Endometrial microvascular endothelial cells (primary cell): ENCODE data around the gene COL26A1. TPM values are rescaled to one million over a fixed set of nuclear protein-coding genes. Genes with fewer than 3 reads are reported as not detected.
"Not testable (repeated sequence)": the region's sequence is repeated elsewhere in the genome, so short reads cannot be mapped to it uniquely, and the experiment has no call there.

ENCODE experiments used
- in situ Hi-C: cut with HindIII; loops from 2 replicates; pipeline ENCODE4 v1.10.0; 2017; ENCODE audit warnings: low sequenced_read_pairs, low pct_unique_long_range_greater_than_20kb; ENCODE audit errors: inconsistent ontology term
- total RNA-seq: library from RNA; depleted of rRNA; stranded (reverse); fragments of >200 nt; gene quantifications from one replicate; pipeline ENCODE4 v1.2.3, GENCODE V29; 2015; ENCODE audit errors: inconsistent ontology term

COL26A1 gene
- total RNA-seq, 1 donor from 2014 or later, result not detected

DNA sequence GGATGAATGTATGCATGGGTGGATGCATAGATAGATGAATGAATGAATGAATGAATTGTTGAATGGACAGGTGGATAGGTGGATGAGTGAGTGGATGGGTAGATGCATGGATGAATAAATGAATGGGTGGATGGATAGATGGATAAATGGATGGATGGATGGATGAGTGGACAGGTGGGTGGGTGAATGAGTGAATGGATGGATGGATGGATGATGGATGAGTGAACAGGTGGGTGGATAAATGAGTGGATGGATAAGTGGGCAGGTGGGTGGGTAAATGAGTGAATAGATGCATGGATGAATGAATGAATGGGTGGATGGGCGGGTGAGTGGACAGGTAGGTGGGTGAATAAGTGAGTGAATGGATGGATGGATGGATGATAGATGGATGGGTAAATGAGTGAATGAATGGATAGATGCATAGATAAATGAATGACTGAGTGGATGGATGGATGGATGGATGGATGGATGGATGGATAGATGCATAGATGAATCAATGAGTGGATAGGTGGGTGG lies 193.8 kb downstream of the COL26A1 start:
- in situ Hi-C loops, result no loop called here

DNA sequence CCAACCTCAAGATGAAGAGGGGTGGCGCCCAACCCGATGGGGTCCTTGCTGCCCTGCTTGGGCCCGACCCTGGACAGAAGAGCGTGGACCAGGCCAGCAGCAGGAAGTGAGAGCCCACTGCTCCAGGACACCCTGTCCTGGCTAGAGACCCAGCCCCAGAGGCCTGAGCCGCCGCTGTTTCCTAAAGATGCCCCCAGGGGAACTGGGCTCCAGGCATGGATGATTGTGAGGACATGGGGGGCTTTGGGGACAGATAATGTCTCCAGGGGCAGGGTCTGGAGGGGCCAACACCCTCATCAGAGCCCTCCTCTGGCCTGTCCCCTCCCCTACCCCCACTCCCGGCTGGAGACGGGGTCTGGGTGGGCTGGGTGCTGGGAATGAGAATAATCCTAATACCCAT lies 194.7 kb downstream of the COL26A1 start:
- in situ Hi-C loops, result no loop called here

DNA sequence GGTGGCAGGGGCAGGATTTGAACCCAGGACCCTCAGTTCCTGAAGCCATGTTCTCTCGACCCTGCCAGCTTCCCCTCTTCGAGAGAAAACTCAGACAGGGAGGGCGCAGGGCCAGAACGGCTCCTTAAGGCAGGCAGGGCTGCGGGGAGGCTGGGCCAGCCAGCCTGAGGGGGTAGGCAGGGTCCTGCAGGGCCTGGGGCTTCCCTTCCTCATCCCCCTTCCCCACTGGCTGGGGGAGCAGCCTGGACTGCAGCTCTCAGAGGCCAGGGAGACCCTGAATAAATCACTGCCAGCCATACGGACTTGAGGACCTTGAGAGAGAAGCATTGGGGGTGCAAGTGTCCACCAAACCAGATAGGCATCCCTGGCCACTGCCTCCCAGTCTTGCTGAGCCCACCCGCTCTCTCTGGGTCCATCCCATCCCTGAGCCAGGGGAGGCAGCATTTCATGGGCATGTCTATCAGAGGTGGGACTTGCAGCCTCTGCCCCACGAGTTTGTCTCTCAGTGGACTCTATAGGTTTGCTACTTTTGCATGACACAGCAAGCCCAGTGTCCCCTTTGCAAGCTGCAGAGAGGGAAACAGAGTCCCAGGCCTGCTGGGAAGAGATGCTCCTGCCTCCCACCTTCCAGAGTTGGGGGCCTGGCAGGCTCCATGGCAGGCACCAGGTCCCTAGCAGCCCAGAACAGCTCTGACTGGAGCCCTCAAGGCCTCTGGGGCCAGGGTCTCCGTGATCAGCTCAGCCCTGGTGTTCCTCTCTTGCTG lies 195.5 kb downstream of the COL26A1 start:
- in situ Hi-C loops, result no loop called here

DNA sequence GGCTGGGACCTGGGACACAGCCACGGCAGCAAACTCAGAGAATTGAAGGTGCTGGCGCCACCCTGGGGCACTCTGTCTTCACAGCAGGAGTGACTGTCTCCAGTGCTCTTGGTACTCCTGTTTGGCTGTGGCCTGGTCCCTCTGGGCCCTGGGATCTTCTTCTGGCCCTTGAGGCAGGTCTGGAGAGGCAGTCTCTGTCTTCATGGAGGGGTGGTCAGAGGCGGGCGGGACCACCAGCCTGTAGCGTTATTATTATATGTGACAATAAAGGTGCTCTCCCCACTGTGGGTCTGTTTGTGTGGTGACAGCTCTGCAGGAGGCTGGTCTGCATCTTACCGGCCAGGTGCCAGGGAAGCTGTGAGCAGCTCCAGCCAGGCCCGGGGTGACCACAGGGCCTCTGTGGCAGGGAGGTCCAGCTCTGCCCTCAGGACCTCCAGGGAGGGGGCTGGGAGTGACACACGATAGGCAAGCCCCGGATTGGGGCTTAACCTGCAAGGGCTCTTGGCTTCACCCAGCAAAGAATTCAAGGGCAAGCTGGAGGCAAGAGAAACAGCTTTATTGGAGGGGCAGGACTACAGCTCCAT lies 196.2 kb downstream of the COL26A1 start:
- in situ Hi-C loops, result no loop called here

DNA sequence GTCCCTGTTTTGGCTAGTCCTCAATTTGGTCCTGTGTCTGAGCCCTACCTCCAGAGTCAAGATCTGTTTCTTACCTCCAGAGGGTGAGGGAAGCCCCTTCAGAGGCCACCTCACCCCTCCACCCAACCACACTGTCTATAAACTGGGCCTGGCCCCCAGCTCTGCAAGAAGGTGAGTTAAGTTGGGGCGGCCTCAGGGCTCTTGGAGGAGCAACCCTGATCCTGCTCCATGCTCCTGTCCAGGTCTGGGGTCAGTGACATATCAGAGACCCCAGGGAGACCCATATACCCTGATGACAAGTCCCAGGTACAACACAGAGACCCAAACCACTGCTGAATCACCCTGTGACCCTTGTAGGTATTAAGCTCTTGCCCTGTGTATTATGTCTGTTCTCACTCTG lies 196.9 kb downstream of the COL26A1 start:
- in situ Hi-C loops, result no loop called here

DNA sequence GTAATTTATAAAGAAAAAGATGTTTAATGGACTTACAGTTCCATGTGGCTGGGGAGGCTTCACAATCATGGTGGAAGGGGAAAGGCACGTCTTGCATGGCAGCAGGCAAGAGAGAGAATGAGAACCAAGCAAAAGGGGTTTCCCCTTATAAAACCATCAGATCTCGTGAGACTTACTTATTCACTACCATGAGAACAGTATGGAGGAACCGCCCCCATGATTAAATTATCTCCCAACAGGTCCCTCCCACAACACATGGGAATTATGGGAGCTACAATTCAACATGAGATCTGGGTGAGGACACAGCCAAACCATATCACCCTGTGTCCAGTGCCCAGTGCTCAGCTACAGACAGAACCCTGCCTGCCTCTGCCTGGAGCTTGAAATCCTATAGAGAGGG lies 197.3 kb downstream of the COL26A1 start:
- in situ Hi-C loops, result not testable (repeated sequence)

DNA sequence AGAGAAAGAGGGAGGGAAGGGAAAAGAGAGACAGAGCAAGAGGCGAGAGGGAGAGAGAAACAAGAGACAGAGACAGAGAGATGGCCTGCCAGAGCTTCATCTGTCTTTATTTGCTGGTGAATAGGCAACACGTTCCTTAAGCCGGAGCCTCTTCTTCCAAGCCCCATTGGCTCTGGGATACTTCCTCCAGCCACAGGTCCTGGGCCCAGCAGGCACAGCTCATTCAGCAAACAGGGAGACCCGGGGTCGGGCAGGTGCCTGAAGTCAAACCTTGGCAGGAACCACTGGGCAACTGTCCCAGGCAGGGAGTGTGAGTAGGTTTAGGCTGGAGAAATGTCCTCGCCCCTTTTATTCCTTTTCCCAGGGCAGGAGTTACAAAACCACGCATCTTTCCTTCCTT lies 198.2 kb downstream of the COL26A1 start:
- in situ Hi-C loops, result no loop called here

DNA sequence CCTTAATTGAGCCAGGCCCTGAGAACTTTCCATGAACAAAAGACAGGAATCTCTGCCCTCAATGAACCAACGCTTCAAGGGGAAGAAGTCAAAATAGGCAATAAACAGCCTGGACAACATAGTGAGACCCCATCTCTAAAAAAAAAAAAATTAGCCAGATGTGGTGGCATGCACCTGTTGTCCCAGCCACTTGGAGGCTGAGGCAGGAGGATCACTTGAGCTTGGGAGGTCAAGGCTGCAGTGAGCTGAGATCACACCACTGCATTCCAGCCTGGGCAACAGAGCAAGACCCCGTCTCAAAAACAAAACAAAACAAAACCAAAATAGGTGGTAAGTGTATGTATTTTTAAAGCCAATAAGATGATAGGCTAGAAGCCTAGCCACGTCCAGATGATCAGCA lies 198.6 kb downstream of the COL26A1 start:
- in situ Hi-C loops, result not testable (repeated sequence)

DNA sequence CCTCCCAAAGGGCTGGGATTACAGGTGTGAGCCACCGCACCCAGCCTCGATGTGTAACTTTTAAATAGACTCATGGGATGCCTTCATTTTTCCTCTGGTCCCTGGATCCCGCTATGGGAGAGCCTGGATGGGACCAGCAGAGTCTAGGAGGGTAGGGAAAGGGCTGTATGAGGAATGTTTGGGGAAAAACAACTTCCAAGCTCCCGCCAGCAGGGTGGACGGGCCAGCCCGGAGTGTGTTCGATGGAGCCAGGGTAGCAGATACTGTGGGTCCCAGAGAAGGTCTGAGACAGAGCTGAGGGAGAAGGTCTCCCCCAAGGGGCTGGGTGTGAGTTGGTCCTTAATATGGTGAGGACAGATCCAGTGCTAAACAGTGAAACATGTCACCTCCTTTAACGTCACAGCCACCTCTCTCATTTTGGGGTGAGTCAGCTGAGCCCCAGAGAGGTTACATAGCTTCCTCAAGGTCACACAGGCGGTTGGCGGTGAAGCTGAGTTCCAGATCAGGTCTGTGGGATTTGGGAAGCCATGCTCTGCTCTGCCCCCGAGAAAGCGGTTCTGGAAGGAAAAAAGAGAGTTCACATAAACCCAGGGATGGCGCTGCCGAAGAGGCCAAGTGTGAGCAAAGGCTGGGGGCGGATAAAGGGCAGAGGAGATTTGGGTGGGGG lies 200.0 kb downstream of the COL26A1 start:
- in situ Hi-C loops, result no loop called here

DNA sequence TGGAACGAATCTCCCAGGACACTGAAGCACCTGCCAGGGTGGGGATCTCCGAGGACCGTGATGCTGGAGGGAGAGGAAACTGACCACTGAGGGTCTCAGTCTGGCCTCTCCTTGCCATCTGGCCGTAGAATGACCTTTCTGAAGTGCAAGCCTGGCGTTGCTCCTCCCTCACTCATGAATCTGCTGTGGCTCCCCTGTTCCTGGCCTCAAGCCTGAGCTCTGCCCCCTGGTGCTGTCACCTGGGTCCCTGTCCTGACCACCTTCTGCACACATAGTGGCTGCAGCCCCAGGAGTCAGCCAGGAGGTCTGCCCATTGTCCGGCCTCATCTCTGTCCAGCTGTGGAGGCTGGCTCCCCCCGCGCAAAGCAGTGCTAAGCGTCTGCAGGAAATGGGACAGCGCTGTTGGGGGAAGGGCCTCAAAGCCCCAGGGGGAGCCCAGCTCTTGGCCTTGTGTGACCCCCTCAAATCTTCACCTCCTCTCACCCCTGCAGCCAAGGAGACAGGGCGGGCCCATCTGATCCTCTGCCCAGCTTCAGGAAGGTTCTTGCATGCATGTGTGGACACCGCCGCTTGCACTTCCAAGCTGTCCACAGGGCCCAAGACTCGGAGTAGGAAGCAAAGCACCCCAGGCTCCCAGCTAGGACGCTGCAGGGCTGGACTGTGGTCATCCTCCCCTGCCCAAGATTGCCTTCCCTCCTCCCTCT lies 200.7 kb downstream of the COL26A1 start:
- in situ Hi-C loops, result no loop called here

DNA sequence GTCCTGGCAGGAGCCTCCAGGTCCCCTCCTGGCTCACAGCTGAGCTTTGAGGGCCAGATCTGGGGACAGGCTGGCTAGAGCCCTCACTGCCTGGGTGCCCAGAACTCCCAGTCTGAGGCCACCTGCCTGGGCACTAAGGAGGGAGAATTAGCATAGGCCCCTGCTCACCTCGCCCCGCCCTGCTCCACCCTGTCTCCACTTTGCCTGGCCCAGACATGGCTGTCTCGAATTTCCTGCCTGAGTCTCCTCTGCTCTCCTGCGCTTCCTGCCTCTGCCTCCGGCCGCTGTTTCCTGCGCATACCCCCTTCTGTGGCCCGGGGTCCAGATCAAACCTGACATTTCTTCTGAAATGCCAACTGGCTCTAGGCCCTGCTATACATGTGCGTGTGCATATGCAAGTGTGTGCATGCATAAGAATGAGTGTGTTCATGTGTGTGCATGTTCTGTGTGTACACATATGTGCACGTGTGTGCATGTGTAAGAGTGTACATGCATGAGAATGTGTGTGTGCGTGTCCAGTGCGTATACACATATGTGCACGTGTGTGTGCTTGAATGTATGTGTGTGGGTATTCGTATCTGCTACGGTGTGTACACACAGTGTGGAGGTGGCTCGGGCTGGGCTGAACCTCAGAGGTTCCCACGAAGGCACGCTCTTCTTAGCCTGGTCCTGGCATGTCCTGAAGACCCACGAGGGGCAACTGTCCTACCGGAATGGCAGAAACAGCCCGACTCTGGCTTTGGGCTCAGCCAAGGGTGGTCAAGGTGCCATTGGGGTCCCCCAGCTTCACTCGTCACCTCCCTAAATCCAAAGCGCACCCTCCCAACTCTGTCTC lies 201.5 kb downstream of the COL26A1 start:
- in situ Hi-C loops, result no loop called here

DNA sequence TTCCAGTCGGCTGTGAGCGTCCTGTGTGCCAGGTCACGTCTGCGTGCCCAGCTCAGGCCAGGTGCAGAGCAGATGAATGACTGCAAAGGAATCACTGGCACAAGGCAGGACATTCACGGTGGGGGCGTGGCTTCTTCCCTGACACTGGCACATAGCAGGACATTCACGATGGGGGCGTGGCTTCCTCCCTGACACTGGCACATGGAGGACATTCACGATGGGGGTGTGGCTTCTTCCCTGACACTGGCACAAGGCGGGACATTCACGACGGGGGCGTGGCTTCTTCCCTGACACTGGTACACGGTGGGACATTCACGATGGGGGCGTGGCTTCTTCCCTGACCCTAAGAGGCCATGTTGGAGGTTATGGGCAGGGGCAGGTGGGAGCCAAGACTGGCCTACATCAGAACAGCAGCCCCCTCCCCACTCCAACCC lies 202.1 kb downstream of the COL26A1 start:
- in situ Hi-C loops, result no loop called here

DNA sequence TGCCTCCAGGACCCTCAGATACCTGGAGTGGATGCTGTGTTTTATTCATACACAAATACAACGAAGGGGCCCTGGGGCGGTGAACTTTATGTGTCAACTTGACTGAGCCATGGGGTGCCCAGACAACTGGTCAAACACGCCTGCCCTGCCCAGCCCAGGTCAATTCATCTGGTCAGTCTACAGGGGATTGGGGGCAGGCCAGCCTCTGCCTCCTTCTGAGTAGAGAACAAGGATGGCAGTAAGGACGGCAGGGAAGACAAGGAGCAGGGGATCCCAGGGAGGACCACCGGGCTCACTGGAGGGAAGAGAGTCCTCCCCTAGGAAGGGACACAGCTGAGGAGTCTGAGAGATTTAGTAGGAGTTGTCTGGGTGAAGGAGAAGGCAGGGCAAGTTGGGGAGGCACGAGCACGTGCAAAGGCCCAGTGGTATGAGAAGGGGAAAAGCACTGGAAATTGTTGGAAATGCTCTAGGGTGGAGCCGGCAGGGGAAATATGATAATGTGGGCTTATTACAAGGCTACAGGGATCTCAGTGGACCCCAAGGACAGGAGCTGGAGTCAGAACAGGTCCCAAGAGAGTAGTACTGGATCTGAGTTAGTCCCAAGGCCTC lies 203.0 kb downstream of the COL26A1 start:
- in situ Hi-C loops, result no loop called here

DNA sequence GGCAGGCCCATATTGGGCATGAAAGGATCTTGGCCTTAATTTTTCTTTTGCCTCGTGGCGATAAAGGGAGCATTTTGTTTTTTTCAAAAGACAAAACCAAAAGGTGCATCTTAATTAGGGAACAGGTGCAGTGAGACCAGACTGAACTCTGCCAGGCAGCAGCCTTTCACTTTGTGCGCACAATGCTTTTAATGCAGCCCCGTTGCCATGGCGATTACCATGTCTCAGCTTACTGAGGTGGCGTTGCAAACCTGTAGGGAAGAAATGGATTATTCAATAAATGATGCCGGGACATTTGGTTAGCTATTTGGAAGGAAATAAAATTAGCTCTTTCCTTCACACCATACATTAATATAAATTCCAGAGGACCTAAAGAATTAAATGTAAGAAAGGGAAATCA lies 204.6 kb downstream of the COL26A1 start:
- in situ Hi-C loops, result no loop called here

DNA sequence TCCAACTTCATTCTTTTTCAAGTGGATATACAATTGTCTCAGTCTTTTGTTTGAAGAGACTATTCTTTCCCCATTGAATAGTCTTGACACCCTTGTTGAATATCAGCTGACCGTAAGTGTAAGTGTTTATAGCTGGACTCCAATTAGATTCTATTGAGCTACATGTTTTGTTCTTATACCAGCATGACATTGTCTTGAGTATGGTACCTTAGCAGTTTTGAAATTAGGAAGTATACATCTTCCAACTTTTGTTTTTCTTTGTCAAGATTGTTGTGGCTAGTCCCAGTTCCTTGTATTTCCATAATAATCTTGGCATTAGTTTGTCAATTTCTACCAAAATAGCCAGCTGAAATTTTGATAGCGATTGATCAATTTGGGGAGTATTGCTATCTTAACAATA lies 209.5 kb downstream of the COL26A1 start:
- in situ Hi-C loops, result no loop called here

DNA sequence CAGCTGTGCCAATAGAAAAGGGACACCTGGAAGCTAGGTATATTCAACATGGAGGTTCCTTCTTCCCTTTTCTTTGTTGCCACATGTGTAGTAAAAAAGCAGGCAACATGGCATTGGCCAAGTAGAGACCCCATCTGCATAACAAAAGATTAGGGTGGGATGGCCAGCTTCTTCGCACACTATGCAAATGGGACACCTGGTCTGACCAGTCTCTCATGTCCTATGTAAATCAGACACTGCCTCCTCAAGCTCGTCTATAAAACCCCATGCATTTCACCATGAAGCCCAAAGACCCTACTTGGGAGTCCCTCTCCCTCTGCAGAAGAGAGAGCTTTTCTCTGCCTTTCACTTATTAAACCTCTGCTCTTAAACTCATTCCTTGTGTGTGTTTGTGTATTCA lies 212.5 kb downstream of the COL26A1 start:
- in situ Hi-C loops, result no loop called here

DNA sequence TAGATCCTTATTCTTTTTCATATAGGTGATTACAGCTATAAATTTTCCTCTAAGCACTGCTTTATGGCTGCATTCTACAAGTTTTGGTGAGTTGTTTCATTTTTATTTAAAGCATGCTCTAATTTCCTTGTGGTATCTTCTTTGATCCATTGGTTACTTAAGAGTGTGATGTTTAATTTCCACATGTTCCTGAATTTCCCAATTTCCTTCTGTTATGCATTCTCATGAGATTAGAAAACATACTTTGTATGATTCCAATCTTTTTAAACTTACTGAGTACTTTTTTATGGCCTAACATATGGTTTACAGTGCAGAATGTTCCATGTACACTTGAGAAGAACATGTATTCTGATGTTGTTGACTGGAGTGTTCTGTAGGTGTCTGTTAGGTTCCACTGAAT lies 213.0 kb downstream of the COL26A1 start:
- in situ Hi-C loops, result no loop called here

DNA sequence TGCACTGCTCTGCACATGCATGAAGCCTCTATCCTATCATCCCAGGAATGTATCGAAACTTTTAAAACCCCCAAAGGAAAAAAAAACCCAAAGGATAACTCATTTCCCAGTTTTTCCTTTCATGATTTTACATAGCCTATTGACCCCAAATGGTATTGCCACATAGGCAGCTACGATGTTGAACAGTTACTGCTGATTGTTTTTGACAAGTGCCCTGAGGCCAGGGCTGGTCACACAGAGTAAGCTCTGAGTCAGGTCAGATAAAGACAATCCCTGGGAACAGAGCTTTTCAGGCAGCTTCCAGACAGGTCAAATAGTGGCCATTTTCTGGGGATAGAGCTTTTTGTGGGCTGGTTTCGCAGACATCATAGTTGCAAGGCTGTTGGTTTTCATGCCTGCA lies 214.3 kb downstream of the COL26A1 start:
- in situ Hi-C loops, result no loop called here
